Natural killer cell (primary cell): ENCODE results near the gene ASAP3. TPM values are rescaled to one million over a fixed set of nuclear protein-coding genes. Genes with fewer than 3 reads are reported as not detected.

Source experiments
- ATAC-seq, 3 donors: fragments of 150-1000 bp in 2 of 3; fragments of 200-7000 bp in 1 of 3; cut with Tn5 transposase; 1 replicate in 1 of 3; 2 replicates in 2 of 3; pipeline ENCODE4 v1.10.0; 2021; ENCODE audit warnings: mild to moderate bottlenecking in 2 of 3, moderate library complexity in 2 of 3
- DNase-seq, 2 donors: peaks; one replicate each; pipeline versions ENCODE4 v3.0.0 to v3.0.0-alpha.2; 2013 to 2021; ENCODE audit warnings: mixed read lengths in 1 of 2
- H3K27ac ChIP-seq: one replicate; pipeline ENCODE4 v1.5.1; 2013; ENCODE audit warnings: mild to moderate bottlenecking, low read length
- H3K27me3 ChIP-seq: one replicate; pipeline ENCODE4 v1.6.1; 2013; ENCODE audit warnings: low read length; ENCODE audit not compliant: control insufficient read depth, insufficient read depth
- H3K36me3 ChIP-seq: one replicate; pipeline ENCODE4 v1.6.1; 2013; ENCODE audit warnings: low read length; ENCODE audit not compliant: control insufficient read depth, insufficient read depth
- H3K4me1 ChIP-seq: one replicate; pipeline ENCODE4 v1.6.1; 2013; ENCODE audit warnings: low read length; ENCODE audit not compliant: control insufficient read depth, insufficient read depth
- H3K4me3 ChIP-seq: one replicate; pipeline ENCODE4 v1.5.1; 2013; ENCODE audit warnings: low read length
- H3K9me3 ChIP-seq: one replicate; pipeline ENCODE4 v1.6.1; 2013; ENCODE audit warnings: low read length; ENCODE audit not compliant: control insufficient read depth, insufficient read depth
- H3K27ac Mint-ChIP-seq, 2 donors: one replicate each; pipeline ENCODE4 v1.8.0; 2022; ENCODE audit warnings: mild to moderate bottlenecking in 2 of 2, mixed read lengths in 2 of 2, moderate library complexity in 1 of 2
- H3K27me3 Mint-ChIP-seq, 2 donors: one replicate each; pipeline ENCODE4 v1.8.0; 2022; ENCODE audit warnings: low read depth in 2 of 2, mixed read lengths in 2 of 2
- H3K36me3 Mint-ChIP-seq: one replicate; pipeline ENCODE4 v1.8.0; 2022; ENCODE audit warnings: mixed read lengths
- H3K4me1 Mint-ChIP-seq, 2 donors: one replicate each; pipeline ENCODE4 v1.8.0; 2022; ENCODE audit warnings: mixed read lengths in 2 of 2
- H3K4me3 Mint-ChIP-seq: one replicate; pipeline ENCODE4 v1.8.0; 2022; ENCODE audit warnings: mild to moderate bottlenecking, moderate library complexity, mixed read lengths
- H3K9me3 Mint-ChIP-seq, 2 donors: one replicate each; pipeline ENCODE4 v1.8.0; 2022; ENCODE audit warnings: mixed read lengths in 2 of 2
- WGBS: methylation state at CpG from one replicate; pipeline ENCODE4 v1.1.7; 2013; ENCODE audit warnings: missing lambda C conversion rate; ENCODE audit not compliant: insufficient coverage; 5-methylcytosine and 5-hydroxymethylcytosine counted together
- intact Hi-C: fragments of 100-400 bp; cut with micrococcal nuclease; formaldehyde crosslinking; loops from one replicate; pipeline ENCODE4 v1.14.2; 2022
- total RNA-seq, 4 donors: library from RNA; stranded (reverse); fragments of 120-200 nt in 1 of 4; gene quantifications; one replicate each; pipeline versions ENCODE4 v1.2.3 to v1.2.4, GENCODE V29; 2013 to 2022
- TF ChIP-seq, protein P1 (sequence below): fragments of 200-600 bp; IDR thresholded peaks from one replicate; pipeline ENCODE4 v1.8.0; 2022; ENCODE audit warnings: antibody characterized with exemption

Gene ASAP3
- total RNA-seq, 3 donors from 2014 or later (not counting 1 experiment from before 2014, with no cell fraction given) = 0.25 to 0.70 (median 0.59) TPM

GRCh38 chr1:23463286-23463685, 20.7 kb downstream of the ASAP3 start:
- intact Hi-C loops = no loop called here
- Histone ChIP-seq H3K36me3 (no peaks in the 10 kb centered on the region), H3K4me3 (no peak overlapping the region), H3K9me3 (no peaks in the 10 kb centered on the region), H3K4me1 (no peaks in the 10 kb centered on the region), H3K27me3 (no peaks in the 10 kb centered on the region), H3K27ac (no peak overlapping the region)
- Mint-ChIP-seq H3K9me3 (no peaks in the 10 kb centered on the region), H3K36me3 (no peaks in the 10 kb centered on the region), H3K4me1 (no peaks in the 10 kb centered on the region), H3K4me3 (no peak overlapping the region), H3K27me3 (peaks cover 16 to 28% of the 10 kb centered on the region in 2 donors), H3K27ac (no peak overlapping the region)
- DNase-seq (no peak), ATAC-seq (no peak)
- TF ChIP-seq, protein P1, sequence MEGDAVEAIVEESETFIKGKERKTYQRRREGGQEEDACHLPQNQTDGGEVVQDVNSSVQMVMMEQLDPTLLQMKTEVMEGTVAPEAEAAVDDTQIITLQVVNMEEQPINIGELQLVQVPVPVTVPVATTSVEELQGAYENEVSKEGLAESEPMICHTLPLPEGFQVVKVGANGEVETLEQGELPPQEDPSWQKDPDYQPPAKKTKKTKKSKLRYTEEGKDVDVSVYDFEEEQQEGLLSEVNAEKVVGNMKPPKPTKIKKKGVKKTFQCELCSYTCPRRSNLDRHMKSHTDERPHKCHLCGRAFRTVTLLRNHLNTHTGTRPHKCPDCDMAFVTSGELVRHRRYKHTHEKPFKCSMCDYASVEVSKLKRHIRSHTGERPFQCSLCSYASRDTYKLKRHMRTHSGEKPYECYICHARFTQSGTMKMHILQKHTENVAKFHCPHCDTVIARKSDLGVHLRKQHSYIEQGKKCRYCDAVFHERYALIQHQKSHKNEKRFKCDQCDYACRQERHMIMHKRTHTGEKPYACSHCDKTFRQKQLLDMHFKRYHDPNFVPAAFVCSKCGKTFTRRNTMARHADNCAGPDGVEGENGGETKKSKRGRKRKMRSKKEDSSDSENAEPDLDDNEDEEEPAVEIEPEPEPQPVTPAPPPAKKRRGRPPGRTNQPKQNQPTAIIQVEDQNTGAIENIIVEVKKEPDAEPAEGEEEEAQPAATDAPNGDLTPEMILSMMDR = no peak
- WGBS = 90% methylated on average over 2 of the region's 3 CpGs

DNA sequence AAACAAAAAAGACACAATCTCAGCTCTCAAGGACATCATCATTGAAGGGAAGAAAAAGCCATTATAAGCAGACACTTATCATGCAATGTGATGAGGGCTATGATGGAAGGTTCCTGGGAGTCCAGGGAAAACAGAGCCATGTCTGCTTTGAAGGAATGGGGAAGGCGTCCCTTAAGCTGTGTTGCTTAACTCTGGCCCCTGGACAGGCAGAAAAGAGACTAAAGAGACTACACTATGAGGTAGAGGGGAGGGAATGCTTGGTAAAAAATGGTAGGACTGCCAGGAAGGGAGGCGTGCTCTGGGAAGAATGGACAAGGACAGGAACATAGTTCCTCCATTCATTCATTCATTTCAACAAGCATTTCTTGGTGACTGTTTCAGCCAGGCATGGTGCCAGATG, 21.2 kb downstream of the ASAP3 start:
- no peak overlapping the region for H3K4me3 ChIP-seq
- H3K9me3 Mint-ChIP-seq = no peaks in the 10 kb centered on the region
- no peaks in the 10 kb centered on the region for H3K4me1 ChIP-seq
- H3K36me3 ChIP-seq = no peaks in the 10 kb centered on the region
- intact Hi-C loops = no loop called here
- peaks cover 17 to 33% of the 10 kb centered on the region in 2 donors for H3K27me3 Mint-ChIP-seq
- H3K27ac ChIP-seq = no peak overlapping the region
- H3K4me1 Mint-ChIP-seq = no peaks in the 10 kb centered on the region
- no peak overlapping the region for H3K4me3 Mint-ChIP-seq
- H3K27me3 ChIP-seq = no peaks in the 10 kb centered on the region
- DNase-seq = no peak
- H3K27ac Mint-ChIP-seq = no peak overlapping the region
- WGBS = 74% methylated on average over 1 of the region's 2 CpGs
- TF ChIP-seq, protein P1 = no peak
- no peak for ATAC-seq
- no peaks in the 10 kb centered on the region for H3K36me3 Mint-ChIP-seq
- no peaks in the 10 kb centered on the region for H3K9me3 ChIP-seq

GRCh38 chr1:23461050-23461449, 22.9 kb downstream of the ASAP3 start:
- Histone ChIP-seq H3K4me3 (no peak overlapping the region), H3K9me3 (no peaks in the 10 kb centered on the region), H3K36me3 (no peaks in the 10 kb centered on the region), H3K27me3 (no peaks in the 10 kb centered on the region), H3K27ac (no peak overlapping the region), H3K4me1 (no peaks in the 10 kb centered on the region)
- intact Hi-C loops = no loop called here
- H3K4me1 Mint-ChIP-seq = no peaks in the 10 kb centered on the region
- no peak for DNase-seq
- ATAC-seq = no peak
- no peak overlapping the region for H3K27ac Mint-ChIP-seq
- H3K9me3 Mint-ChIP-seq = no peaks in the 10 kb centered on the region
- H3K4me3 Mint-ChIP-seq = no peak overlapping the region
- TF ChIP-seq, protein P1 = no peak
- WGBS = 80% methylated on average over 3 of the region's 3 CpGs
- H3K36me3 Mint-ChIP-seq = no peaks in the 10 kb centered on the region
- H3K27me3 Mint-ChIP-seq = peaks cover 22 to 44% of the 10 kb centered on the region in 2 donors

DNA sequence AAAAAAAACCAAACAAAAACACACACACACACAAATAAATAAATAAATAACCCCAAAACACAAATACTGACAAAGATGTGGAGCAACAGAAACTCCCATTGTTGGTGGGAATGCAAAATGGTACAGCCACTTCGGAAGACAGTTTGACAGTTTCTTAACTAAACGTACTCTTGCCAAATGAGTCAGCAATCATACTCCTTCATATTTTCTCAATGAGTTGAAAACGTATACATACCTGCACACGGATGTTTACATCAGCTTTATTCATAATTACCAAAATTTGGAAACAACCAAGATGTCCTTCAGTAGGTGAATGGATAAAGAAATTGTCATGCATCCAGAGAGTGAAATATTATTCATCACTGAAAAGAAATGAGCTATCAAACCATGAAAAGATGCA, 23.5 kb downstream of the ASAP3 start:
- DNase-seq (no peak), ATAC-seq (no peak)
- H3K9me3 ChIP-seq = no peaks in the 10 kb centered on the region
- Mint-ChIP-seq H3K27ac (no peak overlapping the region), H3K27me3 (peaks cover 22 to 47% of the 10 kb centered on the region in 2 donors), H3K4me1 (no peaks in the 10 kb centered on the region), H3K36me3 (no peaks in the 10 kb centered on the region), H3K4me3 (no peak overlapping the region), H3K9me3 (no peaks in the 10 kb centered on the region)
- H3K4me1 ChIP-seq = no peaks in the 10 kb centered on the region
- no peak overlapping the region for H3K4me3 ChIP-seq
- intact Hi-C loops = no loop called here
- 93% methylated on average over 3 of the region's 4 CpGs for WGBS
- no peak overlapping the region for H3K27ac ChIP-seq
- TF ChIP-seq, protein P1 = no peak
- no peaks in the 10 kb centered on the region for H3K36me3 ChIP-seq
- no peaks in the 10 kb centered on the region for H3K27me3 ChIP-seq
